SU-DHL-6 (cell line): ENCODE measurements around the gene CSRNP2.

Source experiments
- H2AFZ ChIP-seq: fragments of 200-600 bp; sonication (generic); 2 replicates; pipeline ENCODE4 v1.6.1; 2014; ENCODE audit warnings: low read depth, mild to moderate bottlenecking, moderate library complexity, mixed read lengths, antibody characterized with exemption, low read length; ENCODE audit not compliant: severe bottlenecking
- H3F3A ChIP-seq: fragments of 200-600 bp; shearing (Covaris generic); 2 replicates; pipeline ENCODE4 v1.6.0; 2016; ENCODE audit warnings: antibody characterized with exemption, mild to moderate bottlenecking; ENCODE audit not compliant: insufficient read depth
- H3K27ac ChIP-seq: fragments of 200-600 bp; sonication (generic); 2 replicates; pipeline ENCODE4 v1.5.1; 2016; ENCODE audit warnings: low read depth, mild to moderate bottlenecking, low read length, moderate library complexity, mixed read lengths
- H3K27me3 ChIP-seq: fragments of 200-600 bp; sonication (generic), shearing (Covaris generic); 2 replicates; pipeline ENCODE4 v1.6.0; 2014; ENCODE audit warnings: mild to moderate bottlenecking, low read length
- H3K36me3 ChIP-seq: fragments of 200-600 bp; sonication (generic); 2 replicates; pipeline ENCODE4 v1.6.1; 2014; ENCODE audit warnings: mild to moderate bottlenecking, low read length, mixed read lengths
- H3K4me2 ChIP-seq: fragments of 300-600, 200-600 bp; shearing (Covaris generic), sonication (generic); 2 replicates; pipeline ENCODE4 v1.6.0; 2014; ENCODE audit warnings: low read length, low read depth, mild to moderate bottlenecking; ENCODE audit not compliant: poor library complexity, severe bottlenecking
- H3K4me3 ChIP-seq: fragments of 200-600 bp; sonication (generic); 2 replicates; pipeline ENCODE4 v1.5.1; 2014; ENCODE audit warnings: antibody characterized with exemption, low read length, mild to moderate bottlenecking, mixed read lengths; ENCODE audit not compliant: insufficient read depth, poor library complexity, severe bottlenecking
- H3K79me2 ChIP-seq: fragments of 200-600 bp; sonication (generic); 2 replicates; pipeline ENCODE4 v1.6.1; 2014; ENCODE audit warnings: mild to moderate bottlenecking, low read length, moderate library complexity; ENCODE audit not compliant: insufficient read depth
- H3K9ac ChIP-seq: fragments of 200-600 bp; sonication (generic); 2 replicates; pipeline ENCODE4 v1.7.0; 2014; ENCODE audit warnings: mild to moderate bottlenecking, low read length
- H3K9me2 ChIP-seq: fragments of 200-600 bp; sonication (generic); replicated peaks from 2 replicates; pipeline ENCODE4 v1.6.1; 2014; ENCODE audit warnings: low read length; ENCODE audit not compliant: insufficient read depth
- H3K9me3 ChIP-seq: fragments of 200-600 bp; sonication (generic); 2 replicates; pipeline ENCODE4 v1.6.1; 2014; ENCODE audit warnings: low read length, mixed read lengths; ENCODE audit not compliant: insufficient read depth
- H4K20me1 ChIP-seq: fragments of 200-600 bp; sonication (generic); 2 replicates; pipeline ENCODE4 v1.6.1; 2014; ENCODE audit warnings: low read depth, mild to moderate bottlenecking, antibody characterized with exemption, low read length, moderate library complexity, mixed read lengths
- EZH2phosphoT487 ChIP-seq: fragments of 200-600 bp; sonication (generic), shearing (Covaris generic); conservative IDR thresholded peaks from 2 replicates; pipeline ENCODE4 v1.6.1; 2018; ENCODE audit warnings: mild to moderate bottlenecking, antibody characterized with exemption, low read length, moderate library complexity, mixed read lengths
- TF ChIP-seq, protein P1 (sequence below): fragments of 200-600 bp; sonication (generic); IDR thresholded peaks from one replicate; pipeline ENCODE4 v1.5.1; 2017; ENCODE audit warnings: antibody characterized with exemption, mild to moderate bottlenecking, low read length, moderate library complexity; ENCODE audit not compliant: insufficient read depth, poor library complexity, severe bottlenecking

CSRNP2 gene

DNA sequence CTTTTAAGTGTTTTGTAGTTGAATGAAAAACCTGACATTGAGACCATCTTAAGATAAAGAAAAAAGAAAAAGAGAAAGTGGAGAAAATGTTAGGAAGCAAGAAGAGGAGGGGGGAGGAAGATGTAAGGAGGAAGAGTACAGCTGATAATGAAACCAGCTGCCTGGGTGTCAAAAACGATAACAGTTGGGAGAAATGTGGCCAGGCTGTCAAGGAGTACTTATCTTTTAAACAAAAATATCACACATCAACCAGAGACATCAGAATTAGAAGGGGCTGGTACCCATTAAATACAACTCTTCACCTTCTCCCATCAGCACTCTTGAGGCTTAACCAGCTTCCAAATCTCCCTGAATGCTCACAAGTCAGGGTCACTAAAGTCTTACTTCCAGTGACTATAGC lies 61.7 kb downstream of the CSRNP2 start:
- no peak overlapping the region for H3K9ac ChIP-seq
- peaks cover 65% of the 10 kb centered on the region for H3K79me2 ChIP-seq
- no peaks in the 10 kb centered on the region for H3K27me3 ChIP-seq
- no peak overlapping the region for H2AFZ ChIP-seq
- 0 out of 2 replicates have a peak, but pooled peaks cover 3% of the 10 kb centered on the region for H3F3A ChIP-seq
- no peaks in the 10 kb centered on the region for H3K9me3 ChIP-seq
- H3K36me3 ChIP-seq = no peaks in the 10 kb centered on the region
- H3K9me2 ChIP-seq = no peaks in the 10 kb centered on the region
- no peak overlapping the region for H3K4me3 ChIP-seq
- H3K27ac ChIP-seq = no peak overlapping the region
- no peak overlapping the region for H3K4me2 ChIP-seq
- no peak for TF ChIP-seq EZH2phosphoT487
- TF ChIP-seq, protein P1, sequence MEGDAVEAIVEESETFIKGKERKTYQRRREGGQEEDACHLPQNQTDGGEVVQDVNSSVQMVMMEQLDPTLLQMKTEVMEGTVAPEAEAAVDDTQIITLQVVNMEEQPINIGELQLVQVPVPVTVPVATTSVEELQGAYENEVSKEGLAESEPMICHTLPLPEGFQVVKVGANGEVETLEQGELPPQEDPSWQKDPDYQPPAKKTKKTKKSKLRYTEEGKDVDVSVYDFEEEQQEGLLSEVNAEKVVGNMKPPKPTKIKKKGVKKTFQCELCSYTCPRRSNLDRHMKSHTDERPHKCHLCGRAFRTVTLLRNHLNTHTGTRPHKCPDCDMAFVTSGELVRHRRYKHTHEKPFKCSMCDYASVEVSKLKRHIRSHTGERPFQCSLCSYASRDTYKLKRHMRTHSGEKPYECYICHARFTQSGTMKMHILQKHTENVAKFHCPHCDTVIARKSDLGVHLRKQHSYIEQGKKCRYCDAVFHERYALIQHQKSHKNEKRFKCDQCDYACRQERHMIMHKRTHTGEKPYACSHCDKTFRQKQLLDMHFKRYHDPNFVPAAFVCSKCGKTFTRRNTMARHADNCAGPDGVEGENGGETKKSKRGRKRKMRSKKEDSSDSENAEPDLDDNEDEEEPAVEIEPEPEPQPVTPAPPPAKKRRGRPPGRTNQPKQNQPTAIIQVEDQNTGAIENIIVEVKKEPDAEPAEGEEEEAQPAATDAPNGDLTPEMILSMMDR = no peak
- no peaks in the 10 kb centered on the region for H4K20me1 ChIP-seq

DNA sequence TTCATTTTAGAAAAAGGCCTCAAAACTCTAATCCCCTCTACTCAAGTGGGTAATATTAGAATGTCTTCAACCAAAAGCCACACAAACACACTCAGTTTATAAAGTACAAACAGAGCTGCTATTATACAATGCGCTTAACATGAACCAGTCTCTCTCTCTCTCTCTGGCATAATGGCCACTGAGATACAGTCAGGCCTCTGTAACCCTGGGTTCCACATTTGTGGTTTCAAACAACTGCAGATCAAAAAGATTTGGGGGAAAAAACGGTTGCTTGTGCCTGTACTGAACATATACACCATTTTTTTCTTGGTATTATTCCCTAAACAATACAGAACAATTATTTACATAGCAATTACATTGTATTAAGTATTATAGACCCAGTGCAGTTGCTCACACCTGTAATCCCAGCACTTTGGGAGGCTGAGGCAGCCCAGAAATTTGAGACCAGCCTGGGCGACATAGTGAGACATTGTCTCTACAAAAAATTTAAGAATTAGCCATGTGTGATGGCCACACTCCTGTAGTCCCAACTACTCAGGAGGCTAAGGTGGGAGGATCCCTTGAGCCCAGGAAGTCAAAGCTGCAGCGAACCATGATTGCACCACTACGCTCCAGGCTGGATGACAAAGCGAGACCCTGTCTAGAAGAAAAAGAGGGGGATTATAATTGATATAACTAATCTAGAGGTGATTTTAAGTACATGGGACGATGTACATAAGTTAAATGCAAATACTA lies 62.8 kb downstream of the CSRNP2 start:
- Histone ChIP-seq H3K4me3 (no peak overlapping the region), H3K79me2 (peaks cover 66% of the 10 kb centered on the region), H3F3A (0 out of 2 replicates have a peak, but pooled peaks cover 3% of the 10 kb centered on the region), H3K4me2 (no peak overlapping the region), H3K9me2 (no peaks in the 10 kb centered on the region), H3K9me3 (no peaks in the 10 kb centered on the region), H2AFZ (no peak overlapping the region), H4K20me1 (no peaks in the 10 kb centered on the region), H3K36me3 (no peaks in the 10 kb centered on the region), H3K27ac (no peak overlapping the region), H3K27me3 (no peaks in the 10 kb centered on the region), H3K9ac (no peak overlapping the region)
- TF ChIP-seq, protein P1 = no peak
- no peak for TF ChIP-seq EZH2phosphoT487

DNA sequence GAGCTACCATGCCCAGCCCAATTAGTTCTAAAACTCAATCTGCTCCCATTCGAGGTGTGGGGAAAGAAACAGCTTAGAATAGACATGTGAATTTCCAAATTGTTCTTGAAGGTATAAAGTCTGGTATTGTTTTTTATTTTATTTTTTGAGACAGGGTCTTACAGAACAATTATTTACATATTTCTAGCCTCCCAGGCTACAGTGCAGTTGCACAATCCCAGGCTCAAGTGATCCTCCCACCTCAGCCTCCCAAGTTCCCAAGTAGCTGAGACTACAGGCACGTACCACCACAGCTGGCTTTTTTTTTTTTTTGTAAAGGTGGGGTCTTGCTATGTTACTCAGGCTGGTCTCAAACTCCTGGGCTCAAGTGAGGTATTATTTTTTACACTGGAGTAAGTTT lies 63.5 kb downstream of the CSRNP2 start:
- Histone ChIP-seq H3K9me3 (no peaks in the 10 kb centered on the region), H3K9me2 (no peaks in the 10 kb centered on the region), H3K9ac (no peak overlapping the region), H3K27ac (no peak overlapping the region), H4K20me1 (no peaks in the 10 kb centered on the region), H3K79me2 (peaks cover 62% of the 10 kb centered on the region), H3K36me3 (no peaks in the 10 kb centered on the region), H2AFZ (no peak overlapping the region), H3K4me2 (no peak overlapping the region), H3F3A (0 out of 2 replicates have a peak, but pooled peaks cover 3% of the 10 kb centered on the region), H3K4me3 (no peak overlapping the region), H3K27me3 (no peaks in the 10 kb centered on the region)
- TF ChIP-seq, protein P1 = no peak
- no peak for TF ChIP-seq EZH2phosphoT487
